PC-3 (cell line): ENCODE results near the gene RAB11FIP4. TPM values are rescaled to one million over a fixed set of nuclear protein-coding genes. Genes with fewer than 3 reads are reported as not detected.

Experiments used
- ATAC-seq: fragments of 200-7000 bp; cut with Tn5 transposase; 2 replicates; pipeline ENCODE4 v1.9.1; 2020; ENCODE audit warnings: mild to moderate bottlenecking, moderate library complexity
- BruUV-seq: library from RNA; stranded (reverse); fragments of 400-500 nt; replicated peaks from 2 replicates; lab custom pipeline; 2021; lab: Mats Ljungman, UMichigan
- CTCF ChIA-PET: fragments of 300-600 bp; sonication (Branson Sonifier 250); formaldehyde crosslinking; loops from one replicate; lab custom pipeline; 2022; ENCODE audit warnings: antibody characterized with exemption; lab: Charles Lee
- POLR2A ChIA-PET: fragments of 300-600 bp; sonication (Branson Sonifier 250); formaldehyde crosslinking; loops from one replicate; lab custom pipeline; 2022; ENCODE audit warnings: antibody characterized with exemption; ENCODE audit not compliant: unreplicated experiment; lab: Charles Lee
- DNase-seq: peaks from one replicate; pipeline ENCODE4 v3.0.0-alpha.2; 2015
- H2AFZ ChIP-seq: fragments of 300-600 bp; sonication (generic); 2 replicates; pipeline ENCODE4 v1.6.0; 2016; ENCODE audit warnings: antibody characterized with exemption, low read length
- H3F3A ChIP-seq: fragments of 300-600 bp; sonication (generic); one replicate; pipeline ENCODE4 v1.6.0; 2017; ENCODE audit warnings: antibody characterized with exemption, low read length, control low read depth, mild to moderate bottlenecking; ENCODE audit not compliant: unreplicated experiment
- H3K27ac ChIP-seq: fragments of 300-600 bp; sonication (generic); 2 replicates; pipeline ENCODE4 v1.5.1; 2016; ENCODE audit warnings: mild to moderate bottlenecking, low read length
- H3K27me3 ChIP-seq: fragments of 300-600 bp; sonication (generic); 2 replicates; pipeline ENCODE4 v1.6.1; 2016; ENCODE audit warnings: low read length, mixed read lengths
- H3K36me3 ChIP-seq: fragments of 300-600 bp; sonication (generic); 2 replicates; pipeline ENCODE4 v1.6.1; 2016; ENCODE audit warnings: low read depth, mixed run types, low read length, mixed read lengths
- H3K4me1 ChIP-seq: fragments of 300-600 bp; sonication (generic); 2 replicates; pipeline ENCODE4 v1.5.1; 2016; ENCODE audit warnings: low read length; ENCODE audit not compliant: insufficient read depth
- H3K4me2 ChIP-seq: fragments of 300-600 bp; sonication (generic); 2 replicates; pipeline ENCODE4 v1.6.0; 2016; ENCODE audit warnings: low read length
- H3K4me3 ChIP-seq: fragments of 300-600 bp; sonication (generic); 2 replicates; pipeline ENCODE4 v1.5.1; 2016; ENCODE audit warnings: mild to moderate bottlenecking, low read length, mixed read lengths
- H3K79me2 ChIP-seq: fragments of 300-600 bp; sonication (generic); 2 replicates; pipeline ENCODE4 v1.6.1; 2017; ENCODE audit warnings: low read length, mixed read lengths
- H3K9ac ChIP-seq: fragments of 300-600 bp; sonication (generic); 2 replicates; pipeline ENCODE4 v1.6.0; 2016; ENCODE audit warnings: mild to moderate bottlenecking, low read length
- H3K9me2 ChIP-seq: fragments of 300-600 bp; sonication (generic); replicated peaks from 2 replicates; pipeline ENCODE4 v1.6.1; 2016; ENCODE audit warnings: mixed run types, low read length, mixed read lengths
- H3K9me3 ChIP-seq: fragments of 300-600 bp; sonication (generic); 2 replicates; pipeline ENCODE4 v1.6.1; 2016; ENCODE audit warnings: low read length, mixed read lengths
- H4K20me1 ChIP-seq: fragments of 300-600 bp; sonication (generic); 2 replicates; pipeline ENCODE4 v1.6.1; 2016; ENCODE audit warnings: low read length, mixed read lengths
- EZH2 ChIP-seq: fragments of 300-600 bp; sonication (generic); IDR thresholded peaks from one replicate; pipeline ENCODE4 v1.6.1; 2017; ENCODE audit warnings: antibody characterized with exemption, mild to moderate bottlenecking, low read length; ENCODE audit not compliant: unreplicated experiment
- EZH2phosphoT487 ChIP-seq: fragments of 300-600 bp; sonication (generic); IDR thresholded peaks from 2 replicates; pipeline ENCODE4 v1.6.1; 2018; ENCODE audit warnings: mild to moderate bottlenecking, antibody characterized with exemption, low read length, borderline replicate concordance
- intact Hi-C: fragments of 100-400 bp; cut with micrococcal nuclease; formaldehyde crosslinking; loops from 2 replicates; pipeline ENCODE4 v1.9.0; 2023
- total RNA-seq: library from RNA; depleted of rRNA; stranded (reverse); fragments of >200 nt; gene quantifications from 2 replicates; pipeline ENCODE4 v1.2.3, GENCODE V29; 2014
- TF ChIP-seq, protein P1 (sequence below): fragments of 300-600 bp; sonication (generic); conservative IDR thresholded peaks from 2 replicates; pipeline ENCODE4 v1.5.1; 2017; ENCODE audit warnings: antibody characterized with exemption, low read depth, mild to moderate bottlenecking, low read length

Gene RAB11FIP4
- total RNA-seq, 1 experiment from 2014 or later = 4.2 TPM

DNA sequence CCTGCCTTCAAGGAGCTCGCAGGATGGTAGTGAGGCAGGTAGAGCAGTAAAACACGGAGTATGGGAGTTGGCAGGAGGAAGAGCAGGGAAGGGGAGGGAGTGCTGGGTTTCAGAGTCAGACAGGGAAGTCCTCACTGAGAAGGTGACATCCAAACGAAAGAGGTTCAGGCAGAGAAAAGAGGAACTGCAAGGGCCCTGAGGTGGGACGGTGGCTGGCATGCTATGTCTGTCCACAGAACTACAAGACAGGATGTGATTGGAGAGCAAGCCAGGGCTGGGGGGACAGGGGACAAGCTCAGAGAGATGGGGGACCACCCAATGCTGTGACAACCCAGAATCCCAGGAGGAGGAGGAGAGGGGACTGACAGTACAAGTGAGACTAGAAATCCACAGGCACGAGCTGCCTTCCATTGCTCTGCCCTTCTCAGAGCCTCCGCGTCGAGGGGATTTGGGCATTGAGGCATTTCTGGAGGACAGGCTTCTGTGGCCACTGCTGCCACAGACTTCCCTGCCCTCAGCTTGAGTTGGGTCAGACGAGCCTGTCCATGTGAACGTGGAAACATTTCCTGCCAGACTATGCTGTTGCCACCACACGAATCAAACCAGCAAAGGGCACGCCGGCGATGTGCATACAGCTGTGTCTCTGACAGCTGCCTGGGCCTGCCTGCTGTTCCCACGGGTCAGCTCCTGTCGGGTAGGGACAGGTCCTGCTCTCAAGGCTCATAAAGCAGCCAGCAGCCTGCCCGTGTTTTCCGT is 100.1 kb downstream of the RAB11FIP4 start:
- H3K27ac ChIP-seq = no peak overlapping the region
- ATAC-seq = no peak
- H3K27me3 ChIP-seq = no peaks in the 10 kb centered on the region
- TF ChIP-seq EZH2phosphoT487 (no peak), EZH2 (no peak)
- TF ChIP-seq, protein P1, sequence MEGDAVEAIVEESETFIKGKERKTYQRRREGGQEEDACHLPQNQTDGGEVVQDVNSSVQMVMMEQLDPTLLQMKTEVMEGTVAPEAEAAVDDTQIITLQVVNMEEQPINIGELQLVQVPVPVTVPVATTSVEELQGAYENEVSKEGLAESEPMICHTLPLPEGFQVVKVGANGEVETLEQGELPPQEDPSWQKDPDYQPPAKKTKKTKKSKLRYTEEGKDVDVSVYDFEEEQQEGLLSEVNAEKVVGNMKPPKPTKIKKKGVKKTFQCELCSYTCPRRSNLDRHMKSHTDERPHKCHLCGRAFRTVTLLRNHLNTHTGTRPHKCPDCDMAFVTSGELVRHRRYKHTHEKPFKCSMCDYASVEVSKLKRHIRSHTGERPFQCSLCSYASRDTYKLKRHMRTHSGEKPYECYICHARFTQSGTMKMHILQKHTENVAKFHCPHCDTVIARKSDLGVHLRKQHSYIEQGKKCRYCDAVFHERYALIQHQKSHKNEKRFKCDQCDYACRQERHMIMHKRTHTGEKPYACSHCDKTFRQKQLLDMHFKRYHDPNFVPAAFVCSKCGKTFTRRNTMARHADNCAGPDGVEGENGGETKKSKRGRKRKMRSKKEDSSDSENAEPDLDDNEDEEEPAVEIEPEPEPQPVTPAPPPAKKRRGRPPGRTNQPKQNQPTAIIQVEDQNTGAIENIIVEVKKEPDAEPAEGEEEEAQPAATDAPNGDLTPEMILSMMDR = no peak
- H3K9ac ChIP-seq = no peak overlapping the region
- H3F3A ChIP-seq = no peaks in the 10 kb centered on the region
- H3K4me3 ChIP-seq = no peak overlapping the region
- H3K4me1 ChIP-seq = peaks cover 4% of the 10 kb centered on the region; the same call in 1 of the 2 replicates
- H3K9me3 ChIP-seq = no peaks in the 10 kb centered on the region
- ChIA-PET CTCF (no interaction called here), POLR2A (no interaction called here)
- intact Hi-C loops = no loop called here
- no peak overlapping the region for H2AFZ ChIP-seq
- H3K79me2 ChIP-seq = no peaks in the 10 kb centered on the region
- H3K4me2 ChIP-seq = no peak overlapping the region
- H3K36me3 ChIP-seq = no peaks in the 10 kb centered on the region
- H3K9me2 ChIP-seq = no peaks in the 10 kb centered on the region
- H4K20me1 ChIP-seq = no peaks in the 10 kb centered on the region
- BruUV-seq = no TSS peak
- no peak for DNase-seq

DNA sequence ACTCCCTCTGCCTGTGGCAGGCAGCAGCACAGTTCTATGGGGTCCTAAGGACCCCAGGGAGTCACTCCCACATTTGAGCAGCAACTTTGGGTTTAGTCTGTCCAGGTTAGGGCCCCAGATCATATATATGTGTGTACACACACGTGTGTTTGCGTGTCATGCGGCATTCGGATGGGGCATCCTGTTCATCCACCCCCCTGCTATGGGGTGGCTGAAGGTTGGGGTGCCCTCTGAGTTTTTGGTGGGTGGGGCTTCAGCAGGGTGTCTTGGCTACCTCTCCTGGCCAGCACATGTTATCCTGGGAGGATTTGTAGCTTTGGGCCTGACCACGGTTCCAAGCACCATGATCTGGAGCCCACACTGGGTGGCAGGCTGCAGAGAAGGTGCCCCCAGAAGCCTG is 100.7 kb downstream of the RAB11FIP4 start:
- Histone ChIP-seq H3K27me3 (no peaks in the 10 kb centered on the region), H3K9me2 (no peaks in the 10 kb centered on the region), H3K4me2 (no peak overlapping the region), H3K36me3 (no peaks in the 10 kb centered on the region), H3K27ac (no peak overlapping the region), H3F3A (no peaks in the 10 kb centered on the region), H3K9ac (no peak overlapping the region), H3K79me2 (no peaks in the 10 kb centered on the region), H2AFZ (no peak overlapping the region), H4K20me1 (no peaks in the 10 kb centered on the region), H3K4me1 (peaks cover 4% of the 10 kb centered on the region; the same call in 1 of the 2 replicates), H3K9me3 (no peaks in the 10 kb centered on the region), H3K4me3 (no peak overlapping the region)
- TF ChIP-seq EZH2 (no peak), EZH2phosphoT487 (no peak)
- TF ChIP-seq, protein P1 = no peak
- BruUV-seq = no TSS peak
- ChIA-PET POLR2A (no interaction called here), CTCF (no interaction called here)
- DNase-seq (no peak), ATAC-seq (no peak)
- intact Hi-C loops = no loop called here
